ENCODE results near the gene UCP2.

The UCP2 gene

DNA sequence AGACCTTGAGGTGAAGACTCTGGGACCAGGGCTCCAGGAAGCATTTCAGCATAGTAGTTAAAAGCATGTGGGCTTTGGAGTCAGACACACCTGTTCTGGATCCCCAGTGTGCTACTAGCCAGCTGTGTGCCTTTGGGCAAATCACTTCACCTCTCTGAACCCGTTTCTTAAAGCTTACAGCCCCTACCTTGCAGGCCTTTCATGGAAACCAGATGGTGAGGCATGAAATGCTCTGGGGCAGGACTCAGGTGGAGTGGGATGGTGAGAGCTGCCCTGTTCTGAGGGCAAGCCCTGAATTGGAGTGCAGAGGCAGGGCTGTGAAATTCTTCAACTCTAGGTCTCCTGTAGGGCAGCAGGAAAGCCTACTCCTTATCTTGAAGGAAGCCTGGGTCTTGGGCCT, 10.5 kb downstream of the UCP2 start:
- TF ChIP-seq, protein P1, sequence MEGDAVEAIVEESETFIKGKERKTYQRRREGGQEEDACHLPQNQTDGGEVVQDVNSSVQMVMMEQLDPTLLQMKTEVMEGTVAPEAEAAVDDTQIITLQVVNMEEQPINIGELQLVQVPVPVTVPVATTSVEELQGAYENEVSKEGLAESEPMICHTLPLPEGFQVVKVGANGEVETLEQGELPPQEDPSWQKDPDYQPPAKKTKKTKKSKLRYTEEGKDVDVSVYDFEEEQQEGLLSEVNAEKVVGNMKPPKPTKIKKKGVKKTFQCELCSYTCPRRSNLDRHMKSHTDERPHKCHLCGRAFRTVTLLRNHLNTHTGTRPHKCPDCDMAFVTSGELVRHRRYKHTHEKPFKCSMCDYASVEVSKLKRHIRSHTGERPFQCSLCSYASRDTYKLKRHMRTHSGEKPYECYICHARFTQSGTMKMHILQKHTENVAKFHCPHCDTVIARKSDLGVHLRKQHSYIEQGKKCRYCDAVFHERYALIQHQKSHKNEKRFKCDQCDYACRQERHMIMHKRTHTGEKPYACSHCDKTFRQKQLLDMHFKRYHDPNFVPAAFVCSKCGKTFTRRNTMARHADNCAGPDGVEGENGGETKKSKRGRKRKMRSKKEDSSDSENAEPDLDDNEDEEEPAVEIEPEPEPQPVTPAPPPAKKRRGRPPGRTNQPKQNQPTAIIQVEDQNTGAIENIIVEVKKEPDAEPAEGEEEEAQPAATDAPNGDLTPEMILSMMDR (IDR thresholded peaks at IDR 0.05; ENCODE audit: low read depth, low read length) = no peak
- no peak overlapping the region for H3K4me3 ChIP-seq (ENCODE audit: low read depth, low read length)

GRCh38 chr11:73971175-73971719, 11.4 kb downstream of the UCP2 start:
- TF ChIP-seq, protein P1 (IDR thresholded peaks at IDR 0.05; ENCODE audit: low read depth, low read length) = no peak
- H3K4me3 ChIP-seq (ENCODE audit: low read depth, low read length) = no peak overlapping the region

DNA sequence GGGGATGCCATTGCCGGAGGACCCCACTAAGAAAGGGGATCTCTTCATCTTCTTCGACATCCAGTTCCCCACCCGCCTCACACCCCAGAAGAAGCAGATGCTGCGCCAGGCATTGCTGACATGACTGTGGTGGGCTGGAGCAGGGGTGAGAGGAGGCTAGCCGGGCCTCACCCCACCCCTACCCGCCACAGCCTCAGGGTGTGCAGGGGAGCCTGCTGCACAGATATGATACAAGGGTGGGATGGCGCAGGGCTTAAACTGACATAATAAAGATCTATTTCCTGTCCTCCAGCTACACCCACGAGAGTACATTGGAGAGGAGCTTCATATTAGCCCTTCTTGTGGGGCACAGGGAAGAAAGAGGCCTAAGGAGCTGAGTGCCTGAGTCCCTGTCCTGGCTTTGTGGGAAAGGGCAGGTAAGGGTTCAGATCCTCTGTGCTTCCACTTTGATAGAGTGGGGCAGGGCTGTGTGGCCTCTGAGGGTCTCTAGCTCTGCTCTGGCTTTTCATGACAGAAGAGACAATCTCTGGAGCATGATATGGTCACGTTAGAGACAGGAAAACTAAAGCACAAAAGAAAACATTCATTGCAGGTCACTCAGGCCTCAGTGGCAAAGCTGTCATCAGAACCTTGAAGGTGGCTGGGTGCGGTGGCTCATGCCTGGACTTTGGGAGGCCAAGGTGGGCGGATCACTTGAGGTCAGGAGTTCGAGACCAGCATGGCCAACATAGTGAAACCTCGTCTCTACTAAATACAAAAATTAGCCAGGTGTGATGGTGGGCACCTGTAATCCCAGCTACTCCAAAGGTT, 12.4 kb downstream of the UCP2 start:
- no peak overlapping the region for H3K4me3 ChIP-seq (ENCODE audit: low read depth, low read length)
- TF ChIP-seq, protein P1 (IDR thresholded peaks at IDR 0.05; ENCODE audit: low read depth, low read length) = no peak

GRCh38 chr11:73969091-73969490, 13.6 kb downstream of the UCP2 start:
- H3K4me3 ChIP-seq (ENCODE audit: low read depth, low read length) = no peak overlapping the region
- TF ChIP-seq, protein P1 (IDR thresholded peaks at IDR 0.05; ENCODE audit: low read depth, low read length) = no peak

- TF ChIP-seq, protein P1 (IDR thresholded peaks at IDR 0.05; ENCODE audit: low read depth, low read length) = no peak
- H3K4me3 ChIP-seq (ENCODE audit: low read depth, low read length) = no peak overlapping the region
Measured at GRCh38 chr11:73968356-73968966, 14.2 kb downstream of the UCP2 start.

DNA sequence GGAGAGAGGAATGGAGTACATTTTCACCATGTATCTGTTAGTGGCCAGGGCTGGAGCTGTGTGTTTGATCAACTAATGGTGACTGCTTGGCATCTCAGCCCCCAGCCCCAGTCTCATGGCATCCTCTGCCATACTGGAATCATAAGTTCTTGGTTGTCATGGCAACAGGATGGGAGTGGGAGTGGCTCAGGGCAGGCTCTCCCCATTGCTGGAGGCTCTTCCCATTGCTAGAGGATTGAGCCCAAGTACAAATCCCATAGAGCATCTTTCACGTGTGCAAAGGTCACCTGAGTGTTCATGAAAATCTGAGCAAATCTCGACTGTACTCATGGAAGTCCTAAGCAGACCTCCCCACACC, 16.9 kb downstream of the UCP2 start:
- TF ChIP-seq, protein P1 (IDR thresholded peaks at IDR 0.05; ENCODE audit: low read depth, low read length) = no peak
- no peak overlapping the region for H3K4me3 ChIP-seq (ENCODE audit: low read depth, low read length)

Data from WI38 (cell line).